HG02852 (cell line): Measurements from ENCODE around the gene ZNF324.

ENCODE experiments used
- ATAC-seq: cut with Tn5 transposase; IDR thresholded peaks from one replicate; pipeline ENCODE4 v1.9.1; 2021; ENCODE audit warnings: mild to moderate bottlenecking, moderate library complexity; ENCODE audit not compliant: unreplicated experiment

ZNF324 gene

GRCh38 chr19:58520257-58520599 is 53.3 kb downstream of the ZNF324 start:
- ATAC-seq: no peak

DNA sequence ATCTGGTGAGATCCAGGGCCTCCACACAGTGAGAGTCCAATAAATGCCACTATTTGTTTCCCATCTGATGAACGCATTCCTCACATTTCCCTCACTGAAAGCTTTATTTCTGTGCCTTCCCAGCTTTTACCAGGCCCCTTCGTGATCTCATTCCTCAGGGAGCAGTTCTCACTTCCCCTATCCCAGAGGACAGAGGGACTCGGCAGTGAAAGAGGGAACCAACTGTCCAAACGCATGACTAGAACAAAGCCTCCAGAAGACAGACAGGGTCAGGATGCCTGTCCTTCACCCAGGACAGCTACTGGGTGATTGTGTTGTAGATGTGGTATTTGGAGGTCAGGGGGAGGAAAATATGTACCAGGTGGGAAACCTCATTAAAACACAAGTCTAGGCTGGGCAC is 54.8 kb downstream of the ZNF324 start:
- no peak for ATAC-seq

GRCh38 chr19:58522709-58523108 is 55.8 kb downstream of the ZNF324 start:
- no peak for ATAC-seq
